GM23248 (cell line): ENCODE data around the gene ABCF1.

Experiments
- EZH2 ChIP-seq: fragments of 200-600 bp; sonication (generic); IDR thresholded peaks from 2 replicates; pipeline ENCODE4 v1.6.1; 2018; ENCODE audit warnings: antibody characterized with exemption, mild to moderate bottlenecking; ENCODE audit not compliant: insufficient read depth, poor library complexity, severe bottlenecking
- EZH2phosphoT487 ChIP-seq: fragments of 200-600 bp; sonication (generic); IDR thresholded peaks from 2 replicates; pipeline ENCODE4 v1.6.1; 2018; ENCODE audit warnings: antibody characterized with exemption, moderate library complexity, mild to moderate bottlenecking, low read depth; ENCODE audit not compliant: insufficient read depth

GRCh38 chr6:30572148-30572547 is 906 bp downstream of the ABCF1 start:
- TF ChIP-seq EZH2 (no peak), EZH2phosphoT487 (no peak)
